ENCODE measurements around the gene ECHS1.
"Not testable (repeated sequence)": the region's sequence is repeated elsewhere in the genome, so short reads cannot be mapped to it uniquely, and the experiment has no call there.

Gene ECHS1

DNA sequence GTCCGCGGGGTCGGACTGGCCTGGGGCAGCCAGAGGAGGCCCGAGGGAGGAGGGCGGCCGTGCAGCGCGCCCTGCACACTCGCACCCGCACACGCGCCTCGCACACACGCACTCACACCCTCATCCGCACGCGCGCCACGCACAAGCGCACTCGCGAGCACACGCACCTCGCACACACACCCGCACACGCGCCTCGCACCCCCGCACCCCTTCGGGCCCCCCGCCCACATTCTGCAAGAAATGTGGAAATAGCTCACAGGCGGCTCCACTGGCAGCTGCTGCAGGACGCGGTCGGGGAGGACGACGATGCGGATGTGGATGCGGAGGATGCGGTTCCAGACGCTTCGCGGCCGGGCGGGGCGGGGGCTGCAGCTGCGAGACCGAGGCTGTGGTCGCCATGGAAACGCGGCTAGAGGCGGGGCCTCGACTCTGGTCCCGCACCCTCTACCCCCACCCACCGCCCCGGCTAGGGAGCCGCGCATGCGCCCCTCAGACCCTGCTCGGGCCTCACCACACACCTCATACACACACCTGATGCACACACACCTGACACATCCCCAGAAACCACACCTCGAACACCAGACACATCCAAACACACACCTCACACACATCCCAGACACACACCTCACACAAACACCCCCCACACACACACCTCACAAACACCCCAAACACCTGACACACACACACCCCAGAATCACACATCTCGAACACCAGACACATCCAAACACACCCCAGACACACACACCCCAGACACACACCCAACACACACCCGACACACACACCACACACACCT, 36.4 kb downstream of the ECHS1 start, which contains the start of gene CALY:
Gene CALY (minus strand): TSS at position 320 of the 793 bp plus-strand sequence. CDS start 7,907 bp downstream, outside the sequence.
- peak; percentile 59 for DNase-seq

DNA sequence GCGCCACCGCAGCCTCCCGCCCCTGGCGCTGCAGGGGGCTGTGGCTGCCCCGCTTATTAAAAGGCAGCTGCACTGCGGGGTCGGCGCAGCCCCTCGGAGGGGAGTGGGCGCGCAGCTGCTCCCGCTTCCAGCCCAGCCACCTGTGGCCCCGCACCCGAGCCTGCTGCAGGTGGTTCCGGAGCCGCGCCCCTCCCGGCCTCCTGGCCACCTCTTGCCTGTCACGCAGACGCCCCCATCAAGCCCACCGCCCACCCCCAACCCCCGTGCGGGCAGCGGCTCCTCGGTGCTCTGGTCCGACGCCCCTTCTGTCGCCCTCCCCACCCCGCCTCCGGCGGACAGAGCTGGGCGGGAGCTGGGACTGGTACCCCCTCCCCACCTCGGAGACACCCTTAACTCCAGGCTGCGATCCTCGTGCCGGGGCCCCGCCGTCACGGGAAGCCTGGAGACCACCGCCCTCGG, 37.0 kb downstream of the ECHS1 start:
- DNase-seq, result no peak

DNA sequence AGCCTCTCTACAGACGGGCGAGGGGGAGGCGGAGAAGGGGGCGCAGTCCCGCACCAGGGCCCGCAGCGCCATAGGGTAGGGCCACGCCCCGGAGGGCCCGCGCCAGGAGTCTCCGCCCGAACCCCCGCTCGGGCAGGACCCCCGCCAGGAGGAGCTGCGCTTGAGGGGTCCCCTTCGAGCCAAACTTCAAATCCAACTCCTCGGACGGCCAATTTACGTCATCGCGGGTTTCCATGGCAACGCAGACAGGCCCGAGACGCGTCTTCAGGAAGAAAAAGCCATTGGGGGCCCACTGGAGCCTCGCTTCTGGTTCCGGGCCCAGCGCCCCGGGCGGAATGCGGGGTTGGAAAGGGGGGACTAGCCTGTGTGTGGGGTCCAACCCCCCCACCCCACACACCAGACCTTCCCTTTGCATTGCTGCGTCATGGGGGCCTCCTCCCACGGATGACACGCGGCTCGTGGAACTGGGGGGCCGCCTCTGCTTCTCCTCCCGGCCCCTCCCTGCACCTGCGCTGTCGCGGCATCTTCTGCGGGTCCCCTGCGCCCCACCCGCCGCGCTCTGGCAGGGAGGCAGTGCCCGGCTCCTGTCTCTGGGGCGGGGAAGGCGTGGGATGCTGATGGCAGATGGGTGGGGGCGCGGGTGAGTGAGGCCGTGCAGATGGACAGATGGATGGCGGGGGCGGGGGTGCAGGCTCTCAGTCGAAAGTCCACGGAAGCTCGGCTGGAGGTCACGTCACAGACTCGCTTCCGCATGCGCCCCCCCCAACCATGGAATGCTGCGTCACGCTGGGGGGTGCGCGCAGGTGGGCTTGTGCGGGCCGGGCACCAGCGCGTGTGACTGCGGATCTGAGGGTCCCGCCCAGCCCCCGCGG, 37.7 kb downstream of the ECHS1 start:
- DNase-seq, result peak; percentile 70

- peak; percentile 46 for DNase-seq
Observed at GRCh38 chr10:133334503-133335245, 38.5 kb downstream of the ECHS1 start.

DNA sequence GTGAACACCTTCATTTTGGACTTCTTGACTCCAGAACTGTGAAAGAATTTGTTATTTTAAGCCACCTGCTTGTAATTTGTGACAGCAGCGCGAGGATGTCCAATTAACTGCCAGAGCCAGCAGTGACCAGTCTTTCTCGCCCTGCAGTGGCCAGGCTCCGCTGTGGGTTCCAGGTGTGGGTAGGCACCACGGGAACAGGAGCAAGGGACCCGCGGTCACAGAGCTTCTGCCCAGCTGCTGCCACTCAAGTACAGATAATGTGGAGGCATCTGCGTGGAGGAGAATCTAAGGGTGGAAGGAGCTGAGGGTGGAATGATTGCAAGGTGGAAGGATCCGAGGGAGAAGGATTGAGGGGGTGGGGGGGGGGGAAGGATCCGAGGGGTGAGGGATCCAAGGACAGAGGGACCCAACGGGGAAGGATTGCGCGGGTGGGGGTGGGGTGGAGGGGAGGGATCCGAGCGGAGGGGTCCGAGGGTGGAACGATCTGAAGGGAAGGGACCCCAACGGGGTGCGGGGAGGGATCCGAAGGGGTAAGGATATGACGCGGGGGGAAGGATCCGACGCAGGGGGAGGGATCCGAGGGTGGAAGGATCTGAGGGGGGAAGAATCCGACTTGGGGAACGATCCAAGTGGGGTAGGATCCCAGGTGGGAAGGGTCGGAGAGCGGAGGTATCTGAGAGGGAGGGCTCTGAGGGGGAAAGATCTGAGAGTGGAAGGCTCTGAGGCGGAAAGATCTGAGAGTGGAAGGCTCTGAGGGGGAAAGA, 40.0 kb downstream of the ECHS1 start:
- no peak for DNase-seq

- DNase-seq, result peak; percentile 92
Observed at GRCh38 chr10:133329491-133330202, 43.5 kb downstream of the ECHS1 start.

DNA sequence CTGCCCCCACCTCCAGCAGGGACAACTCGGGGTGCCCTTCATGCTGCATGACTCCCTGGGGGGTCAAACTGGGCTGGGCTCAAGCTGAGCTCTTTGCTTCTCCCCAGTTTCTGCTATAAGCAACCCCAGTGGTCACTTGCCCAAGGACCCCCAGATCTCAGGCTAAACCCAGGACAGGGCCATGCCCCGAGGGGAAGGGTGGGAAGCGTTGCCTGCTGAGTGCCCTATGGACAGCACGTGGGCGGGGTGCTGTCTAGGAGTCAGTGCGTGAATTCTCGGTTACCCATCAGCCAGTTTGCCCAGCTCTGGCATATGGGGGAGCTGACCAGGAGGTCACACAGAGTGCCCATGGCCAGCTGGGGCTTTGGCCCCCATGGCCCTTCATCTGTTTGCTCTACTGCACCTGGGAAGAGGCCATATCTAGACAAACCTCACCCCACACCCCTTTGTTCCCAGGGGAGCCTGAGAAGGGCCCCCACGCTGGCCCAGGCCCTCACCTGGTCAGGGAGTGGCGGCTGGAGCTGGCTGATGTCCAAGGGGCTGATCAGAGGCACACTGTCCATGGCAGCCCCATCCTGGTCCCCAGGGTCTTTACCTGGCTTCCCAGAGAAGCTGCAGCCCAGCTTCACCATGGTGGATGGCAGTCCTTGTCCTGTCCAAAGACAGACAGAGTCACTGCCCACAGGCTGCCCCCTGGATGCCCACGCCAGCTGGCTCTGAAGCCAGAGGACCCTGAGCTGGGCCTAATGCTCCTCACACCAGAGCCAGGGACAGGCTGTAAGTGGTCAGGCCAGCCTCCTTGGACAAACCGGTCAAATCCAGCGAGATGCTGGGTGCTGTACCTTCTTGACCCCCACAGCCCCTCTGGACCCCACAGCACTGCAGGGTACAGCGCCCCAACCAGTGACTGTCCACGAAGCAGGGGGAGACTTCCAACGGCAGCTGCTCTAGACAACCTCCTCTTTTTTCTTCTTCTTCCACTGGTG, 44.5 kb downstream of the ECHS1 start:
- DNase-seq, result no peak

DNA sequence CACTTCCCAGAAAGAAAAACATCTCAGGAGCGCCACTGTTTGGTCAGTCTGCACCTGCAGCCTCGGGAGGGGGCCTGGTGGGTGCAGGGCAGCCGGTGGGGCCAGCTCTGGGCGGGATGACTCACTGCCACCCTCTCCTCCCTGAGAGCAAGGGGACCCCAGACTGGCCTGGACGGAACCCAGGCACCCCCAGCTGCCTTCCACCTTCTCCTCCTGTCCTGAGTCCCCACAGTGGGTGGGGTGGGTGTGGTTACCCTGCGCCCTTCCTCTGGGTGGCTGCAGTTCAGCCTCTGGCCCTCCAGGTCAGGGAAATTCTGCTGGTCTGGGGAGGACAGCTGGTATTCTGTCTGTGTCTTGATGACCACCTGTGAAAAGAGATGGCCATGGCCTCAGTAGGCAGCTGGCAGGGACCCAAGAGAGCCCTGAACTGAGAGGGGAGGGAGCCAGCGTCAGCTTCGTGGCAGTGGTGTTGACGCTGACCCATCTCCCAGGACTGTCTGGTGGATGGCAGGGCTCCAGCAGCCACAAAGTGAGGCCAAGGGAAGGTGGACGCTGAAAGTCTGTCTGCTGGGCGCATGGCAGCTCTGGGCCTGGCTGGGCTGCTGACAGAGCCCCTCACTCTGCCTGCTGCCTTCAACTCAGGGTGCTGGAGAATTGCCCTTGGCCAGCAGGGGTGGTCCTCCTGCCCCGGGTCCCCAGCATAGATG, 45.4 kb downstream of the ECHS1 start:
- DNase-seq, result no peak

- no peak for DNase-seq
Observed at GRCh38 chr10:133326745-133327650, 46.2 kb downstream of the ECHS1 start.

- DNase-seq, result no peak
Observed at GRCh38 chr10:133326223-133326551, 47.0 kb downstream of the ECHS1 start.

GRCh38 chr10:133325440-133326222, 47.5 kb downstream of the ECHS1 start:
- no peak for DNase-seq

GRCh38 chr10:133324857-133325260, 48.3 kb downstream of the ECHS1 start:
- no peak for DNase-seq

DNA sequence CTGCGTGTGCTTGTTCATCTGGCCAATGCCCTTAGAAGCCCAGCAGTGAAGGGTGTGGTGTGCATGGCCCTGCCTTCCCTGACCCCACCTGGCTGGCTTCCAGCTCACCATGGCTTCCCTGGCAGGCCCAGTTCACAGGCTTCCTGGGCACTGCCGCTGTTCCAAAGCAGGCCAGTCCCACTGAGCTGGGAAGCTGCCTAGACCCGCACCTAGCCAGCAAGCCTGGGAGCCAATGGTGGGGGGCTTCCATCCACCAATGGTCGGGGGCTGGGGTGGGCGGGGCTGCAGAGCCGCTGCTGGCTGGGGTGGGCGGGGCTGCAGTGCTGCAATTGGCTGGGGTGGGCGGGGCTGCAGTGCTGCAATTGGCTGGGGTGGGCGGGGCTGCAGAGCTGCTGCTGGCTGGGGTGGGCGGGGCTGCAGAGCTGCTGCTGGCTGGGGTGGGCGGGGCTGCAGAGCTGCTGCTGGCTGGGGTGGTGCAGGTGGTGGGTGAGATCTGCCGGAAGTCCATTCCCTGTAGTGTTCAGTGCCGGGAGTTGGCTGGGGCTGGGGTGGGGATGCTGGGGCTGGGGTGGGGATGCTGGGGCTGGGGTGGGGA, 48.9 kb downstream of the ECHS1 start:
- DNase-seq, result peak; percentile 53

DNA sequence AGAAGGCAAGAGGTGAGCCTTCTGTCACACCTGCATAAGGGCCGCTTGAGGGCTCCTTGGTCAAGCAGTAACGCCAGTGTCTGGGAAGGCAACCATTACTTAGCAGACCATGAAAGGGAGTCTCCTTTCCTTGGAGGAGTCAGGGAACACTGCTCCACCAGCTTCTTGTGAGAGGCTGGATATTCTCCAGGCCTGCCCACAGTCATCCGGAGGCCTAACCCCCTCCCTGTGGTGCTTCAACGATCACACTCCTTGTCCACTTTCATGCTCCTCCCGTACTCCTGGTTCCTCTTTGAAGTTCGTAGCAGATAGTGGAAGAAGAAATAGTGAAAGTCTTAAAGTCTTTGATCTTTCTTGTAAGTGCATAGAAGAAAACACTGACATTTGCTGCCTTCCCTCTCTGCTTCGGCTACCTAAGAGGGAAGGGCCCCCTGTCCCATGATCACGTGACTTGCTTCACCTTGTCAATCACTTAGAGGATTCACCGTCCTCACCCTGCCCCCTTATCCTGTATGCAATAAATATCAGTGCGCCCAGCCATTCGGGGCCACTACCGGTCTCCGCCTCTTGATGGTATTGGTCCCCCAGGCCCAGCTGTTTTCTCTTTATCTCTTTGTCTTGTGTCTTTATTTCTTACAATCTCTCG, 51.0 kb downstream of the ECHS1 start:
- DNase-seq, result not testable (repeated sequence)

DNA sequence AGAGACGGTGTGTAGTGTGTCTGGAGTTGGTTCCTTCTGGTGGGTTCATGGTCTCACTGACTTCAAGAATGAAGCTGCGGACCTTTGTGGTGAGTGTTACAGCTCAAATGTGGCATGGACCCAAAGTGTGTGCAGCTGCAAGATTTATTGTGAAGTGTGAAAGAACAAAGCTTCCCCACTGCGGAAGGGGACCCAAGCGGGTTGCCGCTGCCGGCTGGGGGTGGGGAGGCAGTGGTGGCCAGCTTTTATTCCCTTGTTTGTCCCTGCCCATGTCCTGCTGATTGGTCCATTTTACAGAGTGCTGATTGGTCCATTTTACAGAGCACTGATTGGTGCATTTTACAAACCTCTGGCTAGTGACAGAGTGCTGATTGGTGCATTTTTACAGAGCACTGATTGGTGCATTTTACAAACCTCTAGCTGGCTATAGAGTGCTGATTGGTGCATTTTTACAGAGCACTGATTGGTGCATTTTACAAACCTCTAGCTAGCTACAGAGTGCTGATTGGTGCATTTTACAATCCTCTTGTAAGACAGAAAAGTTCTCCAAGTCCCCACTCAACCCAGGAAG, 52.2 kb downstream of the ECHS1 start:
- not testable (repeated sequence) for DNase-seq

GRCh38 chr10:133318494-133319127, 54.5 kb downstream of the ECHS1 start:
- DNase-seq, result peak; percentile 61
